C4-2B (cell line): ENCODE results near the gene CNPPD1.

Experiments used
- ZFX ChIP-seq: fragments of 450-650 bp; IDR thresholded peaks from 2 replicates; pipeline ENCODE4 v1.6.1; 2017
- TF ChIP-seq, protein P1 (sequence below): fragments of 450-650 bp; conservative IDR thresholded peaks from 2 replicates; pipeline ENCODE4 v1.5.1; 2017; ENCODE audit warnings: mild to moderate bottlenecking

DNA sequence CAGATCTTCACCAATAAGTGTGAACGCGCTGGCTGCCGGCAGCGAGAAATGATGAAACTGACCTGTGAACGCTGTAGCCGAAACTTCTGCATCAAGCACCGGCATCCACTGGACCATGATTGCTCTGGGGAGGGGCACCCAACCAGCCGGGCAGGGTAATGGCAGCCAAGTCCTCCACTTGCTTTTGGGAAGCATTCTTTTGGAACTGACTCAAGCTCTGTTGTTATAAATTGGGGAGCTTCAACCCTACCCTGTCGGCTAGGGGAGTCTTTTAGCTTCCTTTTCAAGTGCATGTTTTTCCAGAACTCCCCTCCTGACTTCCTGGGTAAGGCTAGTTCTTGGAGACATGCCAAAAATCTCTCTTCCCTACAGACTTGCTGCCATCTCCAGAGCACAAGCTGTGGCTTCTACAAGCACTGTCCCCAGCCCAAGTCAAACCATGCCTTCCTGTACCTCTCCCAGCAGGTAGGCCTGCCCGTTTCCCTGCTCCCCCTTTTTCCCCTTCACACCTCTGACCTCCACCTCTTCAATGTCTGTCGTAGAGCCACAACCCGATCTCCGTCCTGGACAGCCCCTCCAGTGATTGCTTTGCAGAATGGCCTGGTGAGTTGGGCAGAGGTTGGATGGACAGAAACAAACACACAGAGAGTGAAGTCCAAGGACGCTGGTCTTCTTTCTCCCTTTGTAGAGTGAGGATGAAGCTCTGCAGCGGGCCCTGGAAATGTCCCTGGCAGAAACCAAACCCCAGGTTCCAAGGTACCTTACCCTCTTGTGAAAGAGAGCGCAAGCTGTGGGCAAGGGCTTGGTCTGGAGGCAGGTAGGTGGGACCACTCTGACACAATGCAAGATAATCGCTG is 31.4 kb upstream of the CNPPD1 start:
- TF ChIP-seq, protein P1, sequence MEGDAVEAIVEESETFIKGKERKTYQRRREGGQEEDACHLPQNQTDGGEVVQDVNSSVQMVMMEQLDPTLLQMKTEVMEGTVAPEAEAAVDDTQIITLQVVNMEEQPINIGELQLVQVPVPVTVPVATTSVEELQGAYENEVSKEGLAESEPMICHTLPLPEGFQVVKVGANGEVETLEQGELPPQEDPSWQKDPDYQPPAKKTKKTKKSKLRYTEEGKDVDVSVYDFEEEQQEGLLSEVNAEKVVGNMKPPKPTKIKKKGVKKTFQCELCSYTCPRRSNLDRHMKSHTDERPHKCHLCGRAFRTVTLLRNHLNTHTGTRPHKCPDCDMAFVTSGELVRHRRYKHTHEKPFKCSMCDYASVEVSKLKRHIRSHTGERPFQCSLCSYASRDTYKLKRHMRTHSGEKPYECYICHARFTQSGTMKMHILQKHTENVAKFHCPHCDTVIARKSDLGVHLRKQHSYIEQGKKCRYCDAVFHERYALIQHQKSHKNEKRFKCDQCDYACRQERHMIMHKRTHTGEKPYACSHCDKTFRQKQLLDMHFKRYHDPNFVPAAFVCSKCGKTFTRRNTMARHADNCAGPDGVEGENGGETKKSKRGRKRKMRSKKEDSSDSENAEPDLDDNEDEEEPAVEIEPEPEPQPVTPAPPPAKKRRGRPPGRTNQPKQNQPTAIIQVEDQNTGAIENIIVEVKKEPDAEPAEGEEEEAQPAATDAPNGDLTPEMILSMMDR: no peak
- no peak for TF ChIP-seq ZFX
